Sciatic nerve (tissue), 2 donors: ENCODE data around the gene PPM1E. TPM values are rescaled to one million over a fixed set of nuclear protein-coding genes. Genes with fewer than 3 reads are reported as not detected.
"Not testable (repeated sequence)": the region's sequence is repeated elsewhere in the genome, so short reads cannot be mapped to it uniquely, and the experiment has no call there.

Source experiments
- ATAC-seq: fragments of 200-7000 bp; cut with Tn5 transposase; one replicate; pipeline ENCODE4 v1.9.1; 2020; ENCODE audit warnings: mild to moderate bottlenecking, moderate library complexity
- DNase-seq: peaks from one replicate; pipeline ENCODE4 v3.0.0-alpha.2; 2020; ENCODE audit warnings: low spot score
- intact Hi-C: fragments of 100-400 bp; cut with DNase I; formaldehyde crosslinking; loops from one replicate; pipeline ENCODE4 v1.14.2; 2022
- total RNA-seq: library from RNA; stranded (reverse); fragmentation: NEBNext Ultra II Directional; extraction: Animal tissue kit (Norgen Biotek cat#: 25700); gene quantifications from one replicate; pipeline ENCODE4 v1.2.1, GENCODE V29; 2021
- donor health status: DM: no; HTN: no; CAD: no.
- donor health status: DM: no; HTN: no; CAD: no.

Gene PPM1E
- total RNA-seq, 1 donor from 2014 or later = 0.22 TPM

GRCh38 chr17:58763263-58763662, 7.6 kb downstream of the PPM1E start:
- DNase-seq (no peak), ATAC-seq (no peak)
- intact Hi-C loops = no loop called here

GRCh38 chr17:58764373-58764772, 8.7 kb downstream of the PPM1E start:
- ATAC-seq = no peak
- intact Hi-C loops = no loop called here
- DNase-seq = no peak

- ATAC-seq, DNase-seq, intact Hi-C loops: not testable (repeated sequence)
Measured at GRCh38 chr17:58778482-58778881, 22.8 kb downstream of the PPM1E start.

- DNase-seq = no peak
- ATAC-seq = no peak
- intact Hi-C loops = no loop called here
Measured at GRCh38 chr17:58779446-58779845, 23.8 kb downstream of the PPM1E start.

DNA sequence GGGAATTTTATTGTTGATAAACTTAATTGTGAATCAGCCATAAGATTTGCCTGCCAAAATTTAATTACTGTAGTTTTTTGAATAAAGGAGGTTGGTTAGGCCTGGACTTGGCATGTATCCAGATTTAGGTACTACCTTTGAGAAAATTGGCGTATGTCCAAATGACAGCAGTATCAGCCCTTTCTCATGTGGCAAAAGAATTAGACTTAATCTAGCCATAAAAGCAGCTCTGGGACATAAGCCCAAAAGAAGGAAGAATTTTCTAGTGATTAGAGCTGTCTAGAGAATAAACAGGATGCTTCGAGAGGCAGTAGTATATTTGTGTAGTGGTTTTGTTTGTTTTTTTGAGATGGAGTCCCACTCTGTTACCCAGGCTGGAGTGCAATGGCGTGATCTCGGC, 27.7 kb downstream of the PPM1E start:
- DNase-seq (no peak), ATAC-seq (no peak)
- intact Hi-C loops = no loop called here

DNA sequence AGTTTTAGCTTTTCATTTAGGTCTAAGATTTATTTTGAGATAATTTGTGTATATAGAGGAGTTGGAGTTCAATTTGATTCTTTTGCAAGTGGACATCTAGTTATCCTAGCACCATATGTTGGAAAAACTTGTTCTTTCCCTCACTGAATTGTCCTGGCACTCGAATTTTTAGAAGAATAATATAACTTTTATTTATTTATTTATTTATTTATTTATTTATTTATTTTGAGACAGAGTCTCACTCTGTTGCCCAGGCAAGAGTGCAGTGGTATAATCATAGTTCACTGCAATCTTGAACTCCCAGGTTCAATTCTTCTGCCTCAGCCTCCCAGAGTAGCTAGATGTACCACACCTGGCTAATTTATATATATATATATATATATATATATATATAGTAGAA, 29.4 kb downstream of the PPM1E start:
- intact Hi-C loops = no loop called here
- ATAC-seq (no peak), DNase-seq (no peak)

DNA sequence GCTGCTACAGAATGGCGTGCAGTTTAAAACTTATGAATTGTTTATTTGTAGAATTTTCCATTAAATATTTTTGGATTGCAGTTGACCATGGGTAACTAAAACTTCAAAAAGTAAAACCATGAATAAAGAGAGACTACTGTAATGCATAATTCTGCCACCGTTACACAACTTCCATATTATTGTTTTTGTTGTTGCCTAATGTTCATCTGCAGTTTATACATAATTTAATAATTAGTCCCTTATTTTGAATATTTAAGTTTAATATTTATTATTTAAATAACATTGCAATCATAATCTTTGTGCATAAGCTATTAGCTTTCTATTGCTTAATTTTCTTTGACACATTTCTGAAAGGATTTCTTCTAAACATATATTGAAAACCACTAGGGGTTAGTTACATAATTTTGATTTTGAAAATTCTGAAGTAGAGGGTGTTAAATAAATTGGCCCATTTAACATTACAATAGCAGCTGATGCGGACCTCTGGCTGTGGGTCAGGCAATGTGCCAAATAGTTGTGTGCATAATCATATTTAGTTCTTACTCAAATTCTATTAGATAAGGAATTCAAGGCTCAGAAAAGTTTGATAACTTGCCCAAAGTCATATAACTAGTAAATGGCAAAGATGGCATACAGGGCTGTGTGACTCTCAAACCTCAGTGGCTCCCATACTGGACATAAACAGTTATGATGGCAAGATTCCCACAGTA, 31.1 kb downstream of the PPM1E start:
- ATAC-seq (no peak), DNase-seq (no peak)
- intact Hi-C loops = no loop called here

- no peak for ATAC-seq
Measured at GRCh38 chr17:58788199-58788598, 32.5 kb downstream of the PPM1E start.

DNA sequence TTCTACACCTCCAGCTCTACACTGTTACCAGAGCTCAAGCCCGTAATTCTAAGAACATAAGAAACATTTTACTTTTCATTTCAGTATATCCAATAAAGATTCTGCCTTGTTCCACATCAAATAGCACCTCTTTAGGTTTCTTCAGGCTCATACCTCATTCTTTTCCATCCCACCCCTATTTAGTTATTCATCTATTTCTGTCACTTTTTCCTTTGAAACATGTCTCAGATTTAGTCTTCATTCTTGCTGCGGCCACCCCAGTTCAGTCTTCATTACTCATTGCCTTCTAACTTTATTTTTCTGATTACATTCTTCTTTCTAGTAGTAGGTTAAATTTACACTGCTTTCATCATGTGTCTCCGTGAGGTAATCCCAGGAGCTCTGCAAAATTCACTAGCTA, 33.5 kb downstream of the PPM1E start:
- DNase-seq (no peak), ATAC-seq (no peak)
- intact Hi-C loops = no loop called here

More at GRCh38 chr17:58788199-58788598, 32.5 kb downstream of the PPM1E start:
- DNase-seq = no peak
- intact Hi-C loops = no loop called here

GRCh38 chr17:58789831-58790230, 34.2 kb downstream of the PPM1E start:
- ATAC-seq (no peak), DNase-seq (no peak)
- intact Hi-C loops = no loop called here

GRCh38 chr17:58794508-58794907, 38.9 kb downstream of the PPM1E start:
- intact Hi-C loops, ATAC-seq, DNase-seq: not testable (repeated sequence)

- no peak for DNase-seq
- intact Hi-C loops = no loop called here
- no peak for ATAC-seq
Measured at GRCh38 chr17:58802188-58802587, 46.5 kb downstream of the PPM1E start.

- DNase-seq = no peak
- ATAC-seq = no peak
- intact Hi-C loops = no loop called here
Measured at GRCh38 chr17:58806046-58806445, 50.4 kb downstream of the PPM1E start.

GRCh38 chr17:58808609-58809563, 53.2 kb downstream of the PPM1E start:
- no peak for ATAC-seq
- DNase-seq = no peak
- intact Hi-C loops = no loop called here

DNA sequence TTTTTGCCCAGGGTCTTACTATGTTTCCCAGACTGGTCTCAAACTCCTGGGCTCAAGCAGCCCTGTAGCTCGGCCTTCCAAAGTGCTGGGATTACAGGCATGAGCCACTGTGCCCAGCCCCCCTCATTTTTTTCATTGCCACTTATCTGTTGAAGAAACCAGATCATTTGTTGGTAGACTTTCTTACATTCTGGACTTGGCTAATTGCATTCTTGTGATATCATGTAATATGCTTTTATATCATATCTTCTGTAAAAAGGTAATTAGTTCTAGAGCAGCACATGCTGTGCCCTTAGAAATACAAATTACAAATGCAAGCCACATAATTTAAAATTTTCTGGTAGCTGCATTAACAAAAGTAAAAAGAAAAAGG, 53.9 kb downstream of the PPM1E start:
- intact Hi-C loops = no loop called here
- no peak for DNase-seq
- no peak for ATAC-seq

- DNase-seq (no peak), ATAC-seq (no peak)
- intact Hi-C loops = no loop called here
Measured at GRCh38 chr17:58811290-58811689, 55.6 kb downstream of the PPM1E start.

GRCh38 chr17:58813712-58814111, 58.1 kb downstream of the PPM1E start:
- intact Hi-C loops = no loop called here
- no peak for DNase-seq

DNA sequence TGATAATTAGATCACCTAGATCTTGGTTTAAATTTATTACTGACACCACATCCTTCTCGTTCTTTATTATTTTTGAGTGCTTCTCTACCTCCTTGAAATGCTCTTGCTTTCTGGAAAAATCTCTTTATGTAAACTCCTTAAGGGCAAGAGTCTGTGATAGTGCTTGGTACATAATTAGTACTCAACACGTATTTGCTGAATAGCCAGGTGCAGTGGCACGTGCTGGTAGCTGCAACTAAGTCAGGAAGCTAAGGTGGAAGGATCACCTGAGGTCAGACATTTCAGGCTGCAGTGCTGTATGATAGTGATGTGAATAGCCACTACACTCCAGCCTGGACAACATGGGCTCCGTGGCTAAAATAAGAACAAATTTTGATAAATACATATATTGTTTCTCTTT, 63.0 kb downstream of the PPM1E start:
- intact Hi-C loops = no loop called here
- no peak for DNase-seq
- ATAC-seq = no peak

More at GRCh38 chr17:58813712-58814111, 58.1 kb downstream of the PPM1E start:
- no peak for ATAC-seq

DNA sequence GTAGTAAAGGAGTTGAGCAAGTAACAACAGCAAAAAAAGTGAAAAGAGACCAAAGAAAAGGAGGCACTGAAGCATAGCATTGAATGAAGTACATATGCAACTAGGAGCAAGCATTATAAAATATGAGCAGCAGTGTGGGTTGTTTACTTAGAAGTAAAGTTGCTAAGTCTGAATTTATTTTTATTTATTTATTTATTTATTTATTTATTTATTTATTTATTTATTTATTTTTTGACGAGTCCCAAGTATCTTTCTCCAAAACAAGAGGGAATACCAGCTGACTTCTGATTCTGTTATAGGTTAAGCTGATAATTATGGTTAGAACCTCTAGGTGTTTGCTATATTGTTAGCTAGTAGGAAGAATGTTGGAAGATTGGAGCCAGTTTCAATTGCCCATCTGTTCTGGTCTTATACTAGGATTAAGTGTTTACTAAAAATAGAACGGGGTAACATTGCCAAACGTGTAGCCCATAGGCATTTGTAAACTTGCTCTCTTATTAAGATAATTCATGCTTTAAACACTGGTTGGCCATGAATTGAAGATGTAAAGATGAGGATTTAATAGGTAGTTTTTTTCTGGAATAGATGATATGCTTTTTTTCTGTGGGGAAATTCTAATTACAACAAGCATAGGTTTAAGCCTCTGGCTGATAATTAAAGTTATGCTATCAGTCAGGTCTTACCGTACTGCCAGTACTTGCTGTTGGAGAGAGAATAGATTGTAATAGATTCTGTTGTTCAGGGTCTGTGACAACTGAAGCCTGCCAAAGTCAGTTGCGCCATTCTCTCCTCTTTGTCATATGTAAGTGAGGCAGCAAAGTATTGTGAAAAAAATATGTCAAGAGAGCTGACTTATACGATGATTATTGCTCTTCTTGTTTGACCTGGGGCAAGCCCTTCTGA, 66.7 kb downstream of the PPM1E start:
- intact Hi-C loops = no loop called here
- DNase-seq = no peak

More for the DNA sequence above, 66.7 kb downstream of the PPM1E start:
- ATAC-seq = no peak
